C1 segment of cervical spinal cord (tissue), 14 donors: ENCODE results near the gene ASF1A.
A peak's percentile ranks its signal among the peaks of the same experiment; 100 is the strongest.

ENCODE experiments used
- DNase-seq, 14 donors: peaks; one replicate each; lab custom pipeline; 2025; lab: John Stamatoyannopoulos, UW

The ASF1A gene

DNA sequence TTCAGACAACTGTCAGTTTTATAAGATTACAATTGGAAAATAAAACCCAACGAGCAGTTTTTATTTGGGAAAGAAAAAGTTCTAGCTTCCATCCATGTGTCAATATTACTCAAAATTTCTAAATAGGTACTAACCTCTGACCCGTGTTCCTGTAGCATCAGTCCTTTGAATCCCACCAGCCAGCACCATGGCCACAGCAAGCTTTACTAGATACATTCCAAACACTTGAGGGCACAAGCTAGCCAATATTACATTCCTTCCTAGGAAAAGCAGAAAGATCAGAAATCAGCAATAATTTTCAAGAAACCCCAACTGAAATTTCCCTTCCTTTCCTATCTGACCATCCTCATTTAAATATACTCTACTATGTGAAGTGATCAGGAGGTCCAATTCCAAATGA is 19.2 kb downstream of the ASF1A start:
- no peak for DNase-seq

DNA sequence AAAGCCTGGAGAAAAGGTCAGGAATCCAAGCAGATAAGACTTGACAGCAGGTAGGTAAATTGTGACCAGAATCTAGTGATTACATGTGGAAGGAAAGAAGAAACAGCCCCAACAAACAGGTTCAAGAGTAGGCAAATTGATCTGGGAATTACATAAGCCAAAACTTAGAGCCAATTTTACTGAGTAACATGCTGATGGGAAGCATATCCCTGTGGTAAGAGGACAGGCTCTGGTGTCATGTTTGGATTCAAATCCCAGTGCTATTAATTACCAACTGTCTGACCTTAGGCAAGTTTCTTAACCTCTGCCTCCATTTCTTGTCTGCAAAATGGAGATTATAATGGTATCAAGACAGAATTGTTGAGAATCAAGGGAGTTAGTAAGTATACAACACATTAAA is 20.6 kb downstream of the ASF1A start:
- DNase-seq, result no peak

DNA sequence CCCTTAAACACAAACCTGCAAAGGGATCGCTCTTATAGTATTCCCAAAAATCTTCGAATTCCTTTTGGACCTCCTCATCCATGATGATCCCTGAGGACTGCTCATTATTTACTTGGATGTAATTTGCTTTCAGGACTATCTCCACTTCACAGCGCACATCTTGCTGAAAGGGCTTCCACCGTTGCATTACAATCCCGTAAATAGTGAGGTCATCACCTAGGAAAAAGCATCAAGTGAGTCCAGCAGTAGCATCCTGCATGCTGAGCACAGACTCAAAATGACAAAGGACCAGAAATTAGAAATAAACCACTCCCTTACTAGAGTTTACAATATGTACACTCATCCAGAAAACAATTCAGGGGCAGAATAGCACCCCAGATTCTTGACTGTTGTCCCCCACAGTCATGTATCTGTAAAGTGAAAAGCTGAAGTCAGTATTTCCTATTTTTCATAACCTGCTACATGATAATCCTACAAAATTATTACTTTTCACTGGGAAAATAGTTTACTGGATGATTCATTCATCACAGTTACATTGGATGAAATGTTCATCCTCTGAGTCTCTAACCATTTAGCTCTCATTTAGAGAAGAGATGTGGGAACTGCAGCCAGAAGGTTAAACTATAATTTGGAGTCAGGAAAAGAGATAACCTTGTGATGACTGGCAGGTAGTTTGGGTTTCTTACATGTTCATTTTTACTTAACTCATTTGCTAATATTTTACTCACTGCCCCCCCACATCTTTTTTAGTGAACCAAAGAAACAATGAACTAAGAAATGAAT is 23.8 kb downstream of the ASF1A start:
- DNase-seq, result no peak

DNA sequence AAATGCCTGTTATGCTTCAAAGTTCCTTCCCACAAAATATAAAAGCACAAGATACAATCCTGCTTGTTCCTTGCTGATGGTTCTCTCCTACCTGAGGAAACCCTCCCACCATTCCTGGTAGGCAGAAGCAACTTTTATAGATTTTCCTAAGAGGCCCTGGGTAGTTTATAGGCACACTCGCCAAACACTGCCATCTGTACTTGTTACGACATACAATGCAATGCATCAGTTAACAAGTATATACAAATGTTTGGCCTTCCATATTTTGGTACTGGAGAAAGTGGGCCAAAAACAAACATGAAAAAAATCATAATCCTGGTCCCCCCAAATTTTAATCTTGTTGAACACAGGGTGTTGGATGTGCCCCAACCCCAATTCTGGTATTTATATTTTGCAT is 24.4 kb downstream of the ASF1A start:
- no peak for DNase-seq

DNA sequence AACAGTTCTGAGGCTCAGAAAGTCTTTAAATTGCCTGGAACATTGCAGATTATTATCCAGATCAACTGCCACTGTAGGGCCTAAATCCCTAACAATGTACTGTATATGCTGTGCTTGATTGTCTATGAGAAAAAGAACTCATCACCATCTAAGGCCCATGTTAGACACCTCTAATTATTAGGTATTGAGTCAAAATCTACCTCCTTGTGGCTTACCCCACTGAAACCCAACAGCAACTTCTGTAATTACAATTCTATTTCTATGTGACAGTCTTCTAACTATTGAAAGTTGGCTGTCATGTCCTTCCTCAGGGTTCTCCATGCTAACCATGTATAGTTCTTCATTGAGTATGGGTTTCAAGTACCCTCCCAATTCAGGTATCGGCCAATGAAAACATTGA is 27.1 kb downstream of the ASF1A start:
- no peak for DNase-seq

DNA sequence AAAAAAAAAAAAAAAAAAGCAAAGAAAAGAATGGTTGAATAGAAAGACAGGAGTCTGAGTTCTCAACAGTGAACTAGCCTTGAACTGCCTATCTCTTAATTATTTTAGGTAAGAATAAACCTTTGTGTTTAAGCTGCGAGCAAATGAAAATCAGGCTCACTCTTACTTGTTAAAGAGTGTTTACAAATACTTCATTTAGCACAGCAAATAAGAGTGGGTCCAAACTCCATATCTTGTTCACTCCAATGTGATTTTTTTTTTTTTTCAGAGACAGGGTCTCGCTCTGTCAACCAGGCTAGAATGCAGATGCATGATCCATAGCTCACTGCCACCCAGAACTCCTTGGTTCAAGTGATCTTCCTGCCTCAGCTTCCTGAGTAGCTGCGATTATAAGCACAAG is 29.1 kb downstream of the ASF1A start:
- no peak for DNase-seq

DNA sequence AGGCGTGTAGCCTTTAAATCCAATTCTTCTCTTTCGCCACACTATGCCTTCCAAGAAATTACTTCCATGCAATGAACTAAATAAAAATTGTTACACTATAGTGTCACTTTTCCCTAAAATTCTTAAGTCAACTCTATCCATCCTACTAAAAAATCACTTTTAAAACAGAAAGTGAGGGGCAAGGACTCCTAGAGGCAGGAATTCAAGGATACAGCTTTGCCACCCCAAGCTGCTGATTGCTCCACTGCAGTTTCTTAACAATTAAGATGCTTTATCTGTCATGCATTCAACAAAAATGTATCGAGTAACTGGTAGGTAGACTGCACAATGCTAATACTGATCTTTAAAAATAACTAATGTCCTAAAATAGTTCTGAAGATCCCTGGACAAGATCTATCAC is 36.7 kb downstream of the ASF1A start:
- no peak for DNase-seq

DNA sequence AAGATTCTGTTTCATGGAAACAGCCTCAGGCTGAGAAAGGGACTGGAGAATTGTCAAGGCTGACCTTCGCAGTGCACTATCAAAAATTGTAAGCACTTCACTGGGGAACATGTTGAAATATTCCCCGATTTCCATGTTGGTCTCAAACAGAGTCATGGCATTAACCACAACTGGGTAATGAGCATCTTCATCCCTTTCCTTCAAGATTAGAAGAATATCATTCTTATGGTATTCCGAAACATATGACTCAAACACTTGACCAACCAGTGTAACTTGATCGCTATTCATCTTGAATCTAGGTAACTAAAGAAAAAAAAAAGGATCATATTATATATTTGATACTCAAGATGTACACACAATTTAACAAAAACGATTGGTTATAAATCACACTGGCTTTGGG is 37.5 kb downstream of the ASF1A start:
- DNase-seq, result no peak

DNA sequence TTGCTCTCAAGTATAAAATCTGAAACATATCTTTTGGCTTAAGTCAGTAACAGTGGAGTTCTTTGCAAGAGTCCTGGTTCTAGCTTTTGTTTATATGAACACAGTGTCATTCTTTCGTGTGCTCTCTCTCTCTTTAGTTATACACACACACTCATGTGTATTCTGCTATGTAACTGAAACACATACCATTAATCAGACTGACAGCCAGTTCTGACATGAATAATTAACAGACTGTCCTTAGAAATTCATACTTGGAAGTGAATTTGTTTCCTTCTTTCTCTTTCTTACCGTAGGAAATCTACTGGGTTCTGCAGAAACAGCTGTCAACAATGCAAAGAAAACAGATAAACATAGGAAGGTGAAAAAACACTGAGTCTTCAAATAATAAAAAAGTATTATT is 38.5 kb downstream of the ASF1A start:
- DNase-seq, result no peak

DNA sequence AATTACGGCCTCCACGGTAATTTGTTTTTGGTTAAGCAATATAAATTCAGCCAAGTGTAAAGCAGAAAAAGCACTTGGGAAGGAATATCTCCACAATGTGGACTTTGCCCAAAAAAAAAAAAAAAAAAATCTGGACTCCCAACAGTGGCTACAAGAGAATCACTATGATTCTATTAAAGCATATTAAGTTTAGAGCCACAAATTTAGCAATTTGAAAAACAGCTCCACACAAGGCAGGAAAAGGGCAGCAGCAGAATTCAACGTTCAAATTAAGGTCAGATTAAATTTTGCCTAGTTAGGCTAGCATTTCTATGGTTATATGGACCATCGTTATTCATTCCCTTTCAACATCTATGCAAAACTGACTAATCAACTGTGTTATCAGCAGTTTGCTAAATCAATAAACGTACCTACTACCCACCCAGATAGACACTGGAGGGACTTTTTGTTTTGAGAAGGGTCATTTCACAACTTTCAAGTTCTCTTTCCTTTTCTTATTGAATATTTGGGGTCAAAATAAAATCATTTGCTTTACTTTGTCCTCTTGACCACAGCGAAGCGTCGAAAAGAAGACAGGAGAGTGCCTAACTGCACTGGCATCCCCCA is 40.0 kb downstream of the ASF1A start:
- DNase-seq, result no peak

DNA sequence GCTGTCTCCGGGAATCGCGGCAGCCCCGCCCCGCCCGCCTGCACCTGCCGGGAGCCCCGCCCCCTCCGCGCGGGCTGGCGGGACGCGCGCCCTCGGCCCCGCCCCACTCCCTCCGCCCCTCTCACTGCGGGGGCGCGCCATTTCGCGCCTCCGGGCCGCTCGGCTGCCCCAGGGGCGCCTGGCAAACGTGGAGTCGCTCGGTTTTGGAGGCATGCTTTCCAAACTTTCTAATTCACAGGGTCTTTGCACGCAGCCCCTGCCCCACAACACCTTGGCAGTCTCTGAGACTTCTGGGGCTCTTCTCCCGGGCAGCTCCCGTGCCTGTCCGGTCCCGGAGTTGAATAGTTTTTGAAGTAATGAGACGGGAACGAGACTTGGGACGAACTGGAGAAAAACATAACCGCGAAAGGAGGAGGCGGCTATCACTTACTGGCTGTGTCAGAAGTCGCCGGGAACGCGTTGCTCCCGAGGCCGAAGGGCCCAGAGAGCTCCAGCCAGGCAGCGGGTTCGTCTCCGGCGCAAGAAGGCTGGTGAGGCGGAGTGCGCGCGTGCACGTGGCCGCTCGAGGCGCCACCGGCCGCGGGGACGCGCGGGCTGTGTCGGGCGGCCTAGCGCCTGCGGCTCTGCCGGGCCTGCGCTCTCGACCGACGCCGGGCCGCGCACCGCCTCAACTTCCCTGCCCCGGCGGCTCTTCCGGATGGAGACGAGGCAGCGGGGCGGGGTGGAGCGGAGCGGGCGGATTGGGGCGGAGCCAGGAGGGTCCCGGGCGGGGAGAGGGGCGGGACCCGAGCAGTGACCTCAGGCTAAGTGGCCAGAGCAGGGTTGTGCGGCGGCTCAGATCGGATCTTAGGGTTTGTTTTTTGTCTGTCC is 40.7 kb downstream of the ASF1A start, which contains the start of gene MCM9:
TSS of gene MCM9 (minus strand) at position 699 of the 870 bp plus-strand sequence. CDS start 3,436 bp downstream, outside the sequence.
- DNase-seq, result peak; percentile 4 to 91 (median 80)

DNA sequence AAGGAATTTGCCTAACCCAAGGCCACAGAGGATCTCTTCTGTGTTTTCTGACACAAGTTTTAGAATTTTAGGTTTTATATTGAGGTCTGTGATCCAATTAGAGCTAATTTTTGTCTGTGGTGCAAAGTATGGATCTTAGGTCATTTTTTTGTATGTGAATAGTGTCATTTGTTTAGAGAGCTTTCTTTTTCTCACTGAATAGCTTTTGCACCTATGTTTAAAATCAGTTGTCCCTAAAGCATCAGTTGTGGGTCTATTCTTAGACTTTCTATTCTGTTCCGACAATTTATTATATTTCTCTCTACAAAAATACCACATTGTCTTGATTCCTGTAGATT is 41.3 kb downstream of the ASF1A start:
- no peak for DNase-seq

DNA sequence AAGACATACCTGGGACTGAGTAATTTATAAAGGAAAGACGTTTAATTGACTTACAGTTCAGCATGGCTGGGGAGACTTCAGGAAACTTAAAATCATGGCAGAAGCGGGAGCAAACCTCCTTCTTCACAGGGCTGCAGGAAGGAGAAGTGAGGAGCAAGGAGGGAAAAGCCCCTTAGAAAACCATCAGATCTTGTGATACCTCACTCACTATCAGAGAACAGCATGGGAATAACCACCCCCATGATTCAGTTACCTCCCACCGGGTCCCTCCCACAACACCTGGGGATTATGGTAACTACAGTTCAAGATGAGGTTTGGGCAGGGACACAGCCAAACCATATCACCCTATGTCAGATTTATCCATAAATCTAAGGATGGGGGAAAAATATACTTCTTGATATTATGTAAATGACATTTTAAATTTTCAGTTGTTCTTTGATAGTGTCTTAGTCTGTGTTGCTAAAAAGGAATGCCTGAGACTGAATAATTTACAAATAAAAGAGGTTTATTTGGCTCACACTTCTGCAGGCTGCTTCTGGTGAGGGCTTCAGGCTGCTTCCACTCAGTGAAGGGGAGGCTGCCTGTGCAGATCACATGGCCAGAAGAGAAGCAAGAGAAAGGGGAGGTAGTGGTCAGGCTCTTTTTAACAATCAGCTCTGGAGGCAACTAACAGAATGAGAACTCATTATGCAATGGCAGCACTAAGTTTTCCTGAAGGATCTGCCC is 42.2 kb downstream of the ASF1A start:
- no peak for DNase-seq

DNA sequence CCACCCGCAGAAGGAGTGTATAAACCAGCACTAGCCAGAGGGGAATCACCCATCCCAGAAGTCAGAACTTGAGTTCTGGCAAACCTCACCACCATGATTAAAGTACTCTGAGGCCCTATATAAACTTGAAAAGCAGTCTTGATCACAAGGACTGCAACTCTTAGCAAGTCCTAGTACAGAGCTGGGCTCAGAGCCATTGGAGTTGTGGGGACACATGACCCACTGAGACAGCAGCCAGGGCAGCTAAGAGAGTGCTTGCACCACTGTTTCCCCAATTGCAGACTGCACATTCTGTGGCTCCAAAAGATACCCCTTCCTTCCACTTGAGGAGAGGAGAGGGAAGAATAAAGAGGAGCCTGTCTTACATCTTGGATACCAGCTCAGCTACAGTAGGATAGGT is 45.7 kb downstream of the ASF1A start:
- DNase-seq, result peak in 2 of 14 donors; percentile 11 to 23

DNA sequence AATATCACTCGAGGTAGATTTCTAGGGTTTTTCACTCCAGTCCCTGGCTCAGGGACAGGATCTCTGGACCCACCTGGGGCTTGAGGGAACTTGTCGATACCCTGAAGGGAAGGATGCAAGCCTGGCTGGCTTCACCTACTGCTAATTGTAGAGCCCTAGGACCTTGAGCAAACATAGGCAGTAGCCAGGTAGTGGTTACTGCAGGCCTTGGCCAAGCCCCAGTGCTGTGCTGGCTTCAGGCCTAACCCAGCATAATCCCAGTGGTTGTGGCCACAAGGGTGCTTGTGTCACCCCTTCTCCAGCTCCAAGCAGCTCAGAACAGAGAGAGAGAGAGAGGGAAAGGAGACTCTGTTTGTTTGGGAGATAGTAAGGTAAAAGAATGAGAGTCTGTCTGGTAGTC is 46.8 kb downstream of the ASF1A start:
- DNase-seq, result no peak

DNA sequence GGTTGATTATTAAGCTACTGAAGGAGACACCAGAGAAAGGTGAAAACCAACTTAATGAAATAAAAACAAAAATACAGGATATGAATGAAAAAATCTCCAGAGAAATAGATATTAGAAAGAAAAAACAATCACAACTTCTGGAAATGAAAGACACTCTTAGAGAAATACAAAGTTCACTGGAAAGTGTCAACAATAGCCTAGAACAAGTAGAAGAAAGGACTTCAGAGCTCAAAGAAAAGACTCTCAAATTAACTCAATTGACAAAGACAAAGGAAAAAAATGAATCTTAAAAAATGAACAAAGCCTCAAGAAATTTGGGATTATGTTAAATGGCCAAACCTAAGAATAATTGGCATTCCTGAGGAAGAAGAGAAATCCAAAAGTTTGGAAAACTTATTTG is 51.3 kb downstream of the ASF1A start:
- DNase-seq, result no peak

DNA sequence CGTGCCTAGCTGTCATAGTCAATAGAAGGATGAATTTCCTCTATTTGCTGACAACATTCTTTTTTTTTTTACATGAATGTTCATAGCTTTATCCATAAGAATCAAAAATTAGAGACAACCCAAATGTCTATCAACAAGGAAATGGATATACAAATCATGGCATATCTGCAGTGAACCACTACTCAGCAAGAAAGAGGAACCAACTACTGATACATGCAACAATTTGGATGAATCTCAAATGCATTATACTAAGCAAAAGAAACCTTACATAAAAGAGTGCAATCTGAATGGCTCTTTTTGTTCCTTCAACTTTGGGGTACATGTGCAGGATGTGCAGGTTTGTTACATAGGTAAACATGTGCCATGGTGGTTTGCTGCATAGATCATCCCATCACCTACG is 58.7 kb downstream of the ASF1A start:
- no peak for DNase-seq

DNA sequence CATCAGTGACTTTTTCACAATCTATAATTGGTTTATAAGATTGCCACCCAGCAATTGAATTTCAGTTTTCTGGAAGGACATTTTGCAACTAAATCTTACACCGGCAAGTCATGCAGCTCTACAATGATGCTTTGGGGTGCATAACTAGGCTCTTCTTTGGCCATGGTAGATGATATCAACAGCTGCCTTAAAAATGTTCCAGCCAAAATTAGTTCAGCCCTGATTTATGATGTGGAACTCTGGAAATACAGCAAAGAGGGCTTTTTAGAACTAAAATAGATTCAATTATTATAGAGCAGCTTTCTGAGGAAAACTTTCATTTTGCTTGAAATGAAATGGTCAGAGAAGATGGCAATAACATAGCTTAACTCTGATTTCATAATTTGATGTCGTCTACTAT is 59.4 kb downstream of the ASF1A start:
- DNase-seq, result no peak
